HG03045 (cell line): ENCODE data around the gene ZDHHC11.
"Not testable (repeated sequence)": the region's sequence is repeated elsewhere in the genome, so short reads cannot be mapped to it uniquely, and the experiment has no call there.

Experiments
- ATAC-seq: cut with Tn5 transposase; IDR thresholded peaks from one replicate; pipeline ENCODE4 v1.9.1; 2021; ENCODE audit warnings: mild to moderate bottlenecking, moderate library complexity; ENCODE audit not compliant: unreplicated experiment

The ZDHHC11 gene

DNA sequence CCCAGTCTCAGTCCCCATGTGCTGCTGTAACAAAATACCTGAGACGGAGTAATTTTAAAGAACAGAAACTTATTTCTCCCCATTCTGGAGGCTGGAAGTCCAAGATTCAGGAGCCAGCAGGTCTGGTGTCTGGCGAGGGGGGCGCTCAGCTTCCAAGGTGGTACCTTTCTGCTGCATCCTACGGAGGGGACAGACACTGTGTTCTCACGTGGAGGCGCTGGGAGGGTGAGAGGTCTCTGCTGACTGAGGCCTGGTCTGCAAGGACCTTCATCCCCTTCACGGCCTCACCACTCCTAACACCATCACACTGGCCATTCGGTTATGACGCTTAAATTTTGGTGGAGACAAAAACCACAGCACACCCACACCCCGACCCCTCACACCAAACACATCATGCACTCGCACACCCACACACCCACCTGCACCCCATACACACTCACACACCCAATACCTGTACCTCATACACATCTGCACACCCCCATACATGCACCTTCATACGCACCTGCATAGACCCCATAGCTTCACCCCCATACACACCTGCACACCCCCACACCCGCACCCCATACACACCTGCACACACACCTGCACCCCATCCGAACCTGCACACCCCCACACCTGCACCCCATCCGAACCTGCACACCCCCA lies 9.8 kb upstream of the ZDHHC11 start:
- ATAC-seq, result no peak

- ATAC-seq, result no peak
Observed at GRCh38 chr5:859798-860296, 9.1 kb upstream of the ZDHHC11 start.

DNA sequence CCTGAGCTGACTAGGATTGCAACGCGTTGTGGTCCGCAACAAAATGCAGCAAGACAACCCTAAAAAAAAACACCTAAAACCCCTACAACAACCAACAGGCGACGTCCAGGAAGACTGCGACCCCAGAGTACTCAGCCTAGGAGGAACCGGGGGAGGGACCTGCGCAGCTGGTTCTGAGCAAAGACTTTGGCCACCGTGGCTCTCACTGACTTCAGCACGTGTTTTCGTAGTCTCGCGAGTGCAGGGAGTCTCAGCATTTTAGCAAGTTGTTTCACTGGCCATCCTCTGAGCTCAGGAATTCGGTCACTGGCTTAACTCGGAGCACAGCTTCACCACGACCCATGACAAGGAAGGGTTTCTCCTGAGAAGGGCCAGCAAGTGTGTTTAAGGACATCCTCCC lies 8.6 kb upstream of the ZDHHC11 start:
- ATAC-seq, result no peak

DNA sequence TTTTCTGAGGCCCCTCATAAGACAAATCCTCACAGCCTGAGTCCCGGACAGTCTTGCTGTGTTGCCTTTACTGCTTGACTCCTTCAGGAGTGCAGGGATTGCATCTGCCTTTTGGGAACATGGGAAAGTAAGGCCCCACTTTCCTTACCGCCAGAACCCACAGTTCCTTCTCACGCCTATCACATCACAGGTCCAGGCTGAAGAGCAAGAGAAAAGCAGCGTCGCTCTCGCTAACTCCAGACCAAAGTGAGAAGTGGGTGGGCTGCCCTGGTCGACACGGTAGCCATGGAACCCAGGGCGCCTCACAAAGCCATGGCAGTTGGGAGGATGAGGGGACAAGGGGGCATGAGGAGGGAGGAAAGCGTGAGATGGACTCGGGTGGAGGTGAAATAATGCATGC lies 7.9 kb upstream of the ZDHHC11 start:
- no peak for ATAC-seq

GRCh38 chr5:856531-857425 lies 6.0 kb upstream of the ZDHHC11 start:
- no peak for ATAC-seq

GRCh38 chr5:855771-856530 lies 5.2 kb upstream of the ZDHHC11 start:
- no peak for ATAC-seq

DNA sequence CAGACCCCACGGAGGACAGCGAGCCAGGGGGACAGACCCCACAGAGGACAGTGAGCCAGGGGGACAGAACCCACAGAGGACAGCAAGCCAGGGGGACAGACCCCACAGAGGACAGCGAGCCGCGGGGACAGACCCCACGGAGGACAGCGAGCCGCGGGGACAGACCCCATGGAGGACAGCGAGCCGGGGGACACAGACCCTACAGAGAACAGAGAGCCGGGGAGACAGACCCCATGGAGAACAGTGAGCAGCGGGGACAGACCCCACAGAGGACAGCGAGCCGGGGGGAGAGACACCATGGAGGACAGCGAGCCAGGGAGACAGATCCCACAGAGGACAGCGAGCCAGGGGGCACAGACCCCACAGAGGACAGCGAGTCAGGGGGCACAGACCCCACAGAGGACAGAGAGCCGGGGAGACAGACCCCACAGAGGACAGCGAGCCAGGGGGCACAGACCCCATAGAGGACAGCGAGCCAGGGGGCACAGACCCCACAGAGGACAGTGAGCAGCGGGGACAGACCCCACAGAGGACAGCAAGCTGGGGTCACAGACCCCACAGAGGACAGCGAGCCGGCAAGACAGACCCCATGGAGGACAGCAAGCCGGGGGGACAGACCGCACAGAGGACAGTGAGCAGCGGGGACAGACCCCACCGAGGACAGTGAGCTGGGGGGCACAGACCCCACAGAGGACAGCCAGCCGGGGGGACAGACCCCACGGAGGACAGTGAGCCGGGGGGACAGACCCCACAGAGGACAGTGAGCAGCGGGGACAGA lies 4.4 kb upstream of the ZDHHC11 start:
- ATAC-seq, result no peak

- ATAC-seq, result no peak
Observed at GRCh38 chr5:854217-854616, 3.4 kb upstream of the ZDHHC11 start.

- ATAC-seq, result not testable (repeated sequence)
Observed at GRCh38 chr5:853416-854090, 2.8 kb upstream of the ZDHHC11 start.

DNA sequence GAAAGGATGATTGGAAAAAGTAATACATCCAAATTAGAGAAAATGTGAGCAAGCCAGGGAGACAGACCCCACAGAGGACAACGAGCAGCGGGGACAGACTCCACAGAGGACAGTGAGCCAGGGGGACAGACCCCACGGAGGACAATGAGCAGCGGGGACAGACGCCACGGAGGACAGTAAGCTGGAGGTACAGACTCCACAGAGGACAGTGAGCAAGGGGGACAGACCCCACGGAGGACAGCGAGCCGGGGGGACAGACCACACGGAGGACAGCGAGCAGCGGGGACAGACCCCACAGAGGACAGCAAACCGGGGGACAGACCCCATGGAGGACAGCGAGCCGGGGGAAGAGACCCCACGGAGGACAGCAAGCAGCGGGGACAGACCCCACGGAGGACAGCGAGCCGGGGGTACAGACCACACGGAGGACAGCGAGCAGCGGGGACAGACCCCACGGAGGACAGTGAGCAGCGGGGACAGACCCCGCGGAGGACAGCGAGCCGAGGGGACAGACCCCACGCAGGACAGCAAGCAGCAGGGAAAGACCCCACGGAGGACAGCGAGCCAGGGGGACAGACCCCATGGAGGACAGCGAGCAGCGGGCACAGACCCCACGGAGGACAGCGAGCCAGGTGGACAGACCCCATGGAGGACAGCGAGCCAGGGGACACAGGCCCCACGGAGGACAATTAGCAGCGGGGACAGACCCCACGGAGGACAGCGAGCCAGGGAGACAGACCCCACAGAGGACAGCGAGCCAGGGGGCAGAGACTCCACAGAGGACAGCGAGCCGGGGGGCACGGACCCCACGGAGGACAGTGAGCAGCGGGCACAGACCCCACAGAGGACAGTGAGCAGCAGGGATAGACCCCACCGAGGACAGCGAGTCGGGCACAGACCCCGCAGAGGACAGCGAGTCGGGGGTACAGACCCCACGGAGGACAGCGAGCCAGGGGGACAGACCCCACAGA lies 1.9 kb upstream of the ZDHHC11 start:
- no peak for ATAC-seq

GRCh38 chr5:852018-852417 lies 1.2 kb upstream of the ZDHHC11 start:
- ATAC-seq, result no peak

DNA sequence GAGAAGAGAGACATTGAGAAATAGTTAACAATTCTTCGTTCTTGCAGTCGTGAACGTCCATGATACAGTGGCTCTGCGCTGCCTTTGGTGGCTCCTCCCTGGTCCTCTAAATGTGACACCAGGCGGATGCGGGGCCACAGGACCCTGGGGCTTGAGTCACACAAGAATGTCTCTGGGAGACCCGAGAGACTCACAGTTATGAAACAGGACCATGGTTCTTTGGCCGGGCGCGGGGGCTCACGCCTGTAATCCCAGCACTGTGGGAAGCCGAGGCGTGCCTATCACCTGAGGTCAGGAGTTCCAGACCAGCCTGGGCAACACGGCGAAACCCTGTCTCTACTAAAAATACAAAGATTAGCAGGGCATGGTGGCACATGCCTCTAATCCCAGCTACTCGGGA lies 767 bp upstream of the ZDHHC11 start:
- no peak for ATAC-seq

- no peak for ATAC-seq
Observed at GRCh38 chr5:851076-851475, 290 bp upstream of the ZDHHC11 start.

DNA sequence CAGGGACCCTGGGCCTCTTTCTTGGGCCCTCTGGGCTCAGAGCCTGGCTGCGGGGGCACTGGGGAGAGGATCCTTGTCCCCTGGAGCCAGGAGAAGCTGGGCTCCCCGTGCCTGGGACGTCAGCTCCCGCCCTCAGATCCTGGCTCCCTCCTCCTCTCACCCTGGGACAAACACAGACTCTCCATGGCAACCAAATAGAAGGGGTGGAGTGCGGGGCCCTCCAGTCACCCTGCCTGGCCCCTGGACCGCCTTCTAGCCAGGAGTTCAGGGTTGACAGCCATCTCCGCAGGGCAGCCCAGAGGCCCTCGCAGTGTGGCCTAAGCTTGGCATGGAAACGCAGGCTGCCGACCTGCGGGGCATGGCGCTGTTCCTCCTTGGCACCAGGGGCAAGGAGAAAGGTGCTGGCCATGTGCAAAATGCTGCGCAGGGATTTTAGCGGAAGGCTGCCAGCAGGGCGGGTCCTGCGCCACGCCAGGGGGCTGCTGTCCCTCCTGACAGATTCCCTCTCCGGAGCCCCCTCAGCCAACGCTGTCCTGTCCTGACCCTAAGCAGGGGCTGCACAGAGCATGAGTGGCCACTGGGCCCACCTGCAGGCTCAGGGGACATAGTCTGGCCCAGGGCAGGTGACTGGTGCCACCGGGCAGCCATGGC lies 1.0 kb downstream of the ZDHHC11 start:
- no peak for ATAC-seq

DNA sequence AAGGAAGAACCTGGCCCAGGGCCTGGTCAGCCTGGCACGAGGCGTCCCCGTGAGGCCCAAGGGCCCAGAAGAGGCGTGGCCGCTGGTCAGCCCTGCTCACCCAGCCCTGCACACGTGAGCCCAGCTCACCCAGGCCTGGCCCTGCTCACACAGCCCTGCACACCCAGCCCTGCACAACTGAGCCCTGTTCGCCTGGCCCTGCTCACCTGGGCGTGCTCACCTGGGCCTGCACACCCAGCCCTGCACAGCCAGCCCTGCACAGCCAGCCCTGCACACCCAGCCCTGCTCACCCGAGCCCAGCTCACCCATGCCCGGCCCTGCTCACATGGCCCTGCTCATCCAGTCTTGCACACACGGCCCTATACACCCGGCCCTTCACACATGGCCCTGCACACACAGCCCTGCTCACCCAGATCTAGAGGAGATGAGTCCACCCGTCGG lies 2.1 kb downstream of the ZDHHC11 start:
- ATAC-seq, result no peak

- not testable (repeated sequence) for ATAC-seq
Observed at GRCh38 chr5:847736-848135, 3.0 kb downstream of the ZDHHC11 start.

GRCh38 chr5:847212-847611 lies 3.6 kb downstream of the ZDHHC11 start:
- not testable (repeated sequence) for ATAC-seq

DNA sequence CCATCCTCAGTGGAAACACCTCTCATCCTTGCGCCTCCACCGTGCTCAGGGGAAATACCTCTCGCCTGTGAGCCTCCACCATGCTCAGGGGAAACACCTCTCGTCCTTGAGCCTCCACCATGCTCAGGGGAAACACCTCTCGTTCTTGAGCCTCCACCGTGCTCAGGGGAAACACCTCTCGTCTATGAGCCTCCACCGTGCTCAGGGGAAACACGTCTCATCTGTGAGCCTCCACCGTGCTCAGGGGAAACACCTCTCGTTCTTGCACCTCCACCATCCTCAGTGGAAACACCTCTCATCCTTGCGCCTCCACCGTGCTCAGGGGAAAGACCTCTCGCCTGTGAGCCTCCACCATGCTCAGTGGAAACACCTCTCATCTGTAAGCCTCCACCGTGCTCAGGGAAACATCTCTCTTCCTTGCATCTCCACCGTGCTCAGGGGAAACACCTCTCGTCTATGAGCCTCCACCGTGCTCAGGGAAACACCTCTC lies 4.1 kb downstream of the ZDHHC11 start:
- not testable (repeated sequence) for ATAC-seq
